ENCODE data around the gene ADAMTS10. TPM values are rescaled to one million over a fixed set of nuclear protein-coding genes. Genes with fewer than 3 reads are reported as not detected.

Gene ADAMTS10
- total RNA-seq, 1 donor from 2014 or later: 66.3 TPM

DNA sequence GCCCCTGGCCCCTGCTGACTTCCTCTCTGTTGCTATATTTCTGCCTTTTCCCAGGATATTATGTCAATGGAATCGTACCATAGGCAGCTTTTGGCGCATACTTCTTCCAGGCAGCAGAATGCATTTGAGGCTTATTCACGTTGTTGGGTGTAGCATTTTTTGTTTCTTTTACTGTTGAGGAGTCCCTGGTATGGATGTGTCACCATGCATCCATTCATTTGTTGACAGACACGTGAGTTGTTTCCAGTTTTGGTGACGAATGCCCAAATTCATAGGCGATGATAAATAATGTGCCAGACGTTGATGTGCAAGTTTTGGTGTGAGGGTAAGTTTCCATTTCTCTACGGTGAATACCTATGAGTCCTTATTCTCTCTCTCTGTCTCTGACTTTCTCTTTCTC, 24.9 kb upstream of the ADAMTS10 start:
- Histone ChIP-seq H3K4me1 (peaks cover 8% of the 10 kb centered on the region), H3K9me3 (no peaks in the 10 kb centered on the region), H3K4me3 (no peak overlapping the region), H3K27ac (no peak overlapping the region), H3K27me3 (no peaks in the 10 kb centered on the region), H3K36me3 (no peaks in the 10 kb centered on the region)
- no peak for DNase-seq (ENCODE audit: extremely low spot score in 2 of 2)
- no peak for TF ChIP-seq POLR2AphosphoS5 (IDR thresholded peaks at IDR 0.05; ENCODE audit: insufficient read depth in 1 of 2, low read depth in 1 of 2)
- intact Hi-C loops (cut with DNase I): no loop called here

DNA sequence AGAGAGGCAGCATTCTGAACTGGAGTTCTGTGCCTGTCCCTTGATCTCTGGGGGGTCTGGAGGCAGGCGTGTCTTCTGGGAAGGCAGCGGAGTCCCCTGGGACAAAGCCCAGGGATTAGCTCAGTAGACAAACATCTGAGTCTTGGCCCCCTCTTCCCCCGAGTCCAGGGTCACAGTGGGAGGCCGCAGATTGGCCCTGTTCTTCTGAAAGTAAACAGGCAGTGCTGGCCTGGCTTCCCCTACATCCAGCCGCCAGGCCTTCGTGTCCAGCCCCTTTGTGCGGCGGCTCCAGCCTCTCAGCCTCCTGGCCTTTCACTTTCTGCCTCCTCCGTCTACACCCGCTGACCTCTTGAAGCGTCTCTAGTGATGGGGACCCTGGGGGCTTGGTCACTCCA, 20.9 kb upstream of the ADAMTS10 start:
- H3K9me3 ChIP-seq: no peaks in the 10 kb centered on the region
- TF ChIP-seq POLR2AphosphoS5 (IDR thresholded peaks at IDR 0.05; ENCODE audit: insufficient read depth in 1 of 2, low read depth in 1 of 2): peak in 1 of 2 donors; percentile 40
- TF ChIP-seq, protein P1, sequence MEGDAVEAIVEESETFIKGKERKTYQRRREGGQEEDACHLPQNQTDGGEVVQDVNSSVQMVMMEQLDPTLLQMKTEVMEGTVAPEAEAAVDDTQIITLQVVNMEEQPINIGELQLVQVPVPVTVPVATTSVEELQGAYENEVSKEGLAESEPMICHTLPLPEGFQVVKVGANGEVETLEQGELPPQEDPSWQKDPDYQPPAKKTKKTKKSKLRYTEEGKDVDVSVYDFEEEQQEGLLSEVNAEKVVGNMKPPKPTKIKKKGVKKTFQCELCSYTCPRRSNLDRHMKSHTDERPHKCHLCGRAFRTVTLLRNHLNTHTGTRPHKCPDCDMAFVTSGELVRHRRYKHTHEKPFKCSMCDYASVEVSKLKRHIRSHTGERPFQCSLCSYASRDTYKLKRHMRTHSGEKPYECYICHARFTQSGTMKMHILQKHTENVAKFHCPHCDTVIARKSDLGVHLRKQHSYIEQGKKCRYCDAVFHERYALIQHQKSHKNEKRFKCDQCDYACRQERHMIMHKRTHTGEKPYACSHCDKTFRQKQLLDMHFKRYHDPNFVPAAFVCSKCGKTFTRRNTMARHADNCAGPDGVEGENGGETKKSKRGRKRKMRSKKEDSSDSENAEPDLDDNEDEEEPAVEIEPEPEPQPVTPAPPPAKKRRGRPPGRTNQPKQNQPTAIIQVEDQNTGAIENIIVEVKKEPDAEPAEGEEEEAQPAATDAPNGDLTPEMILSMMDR (IDR thresholded peaks at IDR 0.05): no peak
- H3K36me3 ChIP-seq: no peaks in the 10 kb centered on the region
- H3K27ac ChIP-seq: peak overlapping the region; percentile 60
- no peaks in the 10 kb centered on the region for H3K27me3 ChIP-seq
- intact Hi-C loops (cut with DNase I): no loop called here
- H3K4me1 ChIP-seq: peaks cover 8% of the 10 kb centered on the region
- no peak overlapping the region for H3K4me3 ChIP-seq
- DNase-seq (ENCODE audit: extremely low spot score in 2 of 2): no peak

DNA sequence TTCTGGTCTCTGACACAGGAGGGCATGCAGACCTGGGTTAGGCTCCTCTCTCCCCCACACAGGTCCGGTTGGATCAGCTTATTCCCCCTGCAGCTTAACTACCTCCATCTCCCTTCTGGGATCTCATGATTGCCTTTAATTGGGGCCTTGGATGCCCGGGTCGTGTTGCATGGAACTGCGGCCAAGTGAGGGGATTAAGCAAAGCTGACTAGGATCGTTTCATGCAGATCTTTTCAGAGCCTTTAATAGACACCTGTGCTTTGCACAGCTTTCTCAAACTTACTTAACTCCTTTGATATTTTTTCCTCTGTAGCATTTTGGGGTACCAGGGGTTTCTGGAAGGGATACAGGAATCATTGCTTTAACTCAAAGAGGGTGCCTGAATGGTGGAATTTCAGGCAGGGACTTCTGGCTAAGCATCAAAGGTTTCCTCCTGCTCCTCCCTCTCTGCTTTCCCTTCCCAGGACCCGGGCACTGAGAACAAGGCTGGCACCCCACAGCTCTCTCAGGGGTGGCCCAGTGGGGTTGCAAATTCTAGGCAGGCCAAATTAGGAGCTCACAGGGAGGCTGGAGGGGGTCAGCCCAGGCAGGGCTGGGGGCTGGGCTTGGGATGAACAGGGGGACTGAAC, 20.4 kb upstream of the ADAMTS10 start:
- Histone ChIP-seq H3K4me3 (no peak overlapping the region), H3K27ac (peak overlapping the region; percentile 60), H3K9me3 (no peaks in the 10 kb centered on the region), H3K36me3 (no peaks in the 10 kb centered on the region), H3K4me1 (peaks cover 8% of the 10 kb centered on the region), H3K27me3 (no peaks in the 10 kb centered on the region)
- no peak for DNase-seq (ENCODE audit: extremely low spot score in 2 of 2)
- intact Hi-C loops (cut with DNase I): no loop called here
- TF ChIP-seq POLR2AphosphoS5 (IDR thresholded peaks at IDR 0.05; ENCODE audit: insufficient read depth in 1 of 2, low read depth in 1 of 2) (no peak), POLR2A (IDR thresholded peaks at IDR 0.05) (no peak)
- TF ChIP-seq, protein P1 (IDR thresholded peaks at IDR 0.05): no peak

DNA sequence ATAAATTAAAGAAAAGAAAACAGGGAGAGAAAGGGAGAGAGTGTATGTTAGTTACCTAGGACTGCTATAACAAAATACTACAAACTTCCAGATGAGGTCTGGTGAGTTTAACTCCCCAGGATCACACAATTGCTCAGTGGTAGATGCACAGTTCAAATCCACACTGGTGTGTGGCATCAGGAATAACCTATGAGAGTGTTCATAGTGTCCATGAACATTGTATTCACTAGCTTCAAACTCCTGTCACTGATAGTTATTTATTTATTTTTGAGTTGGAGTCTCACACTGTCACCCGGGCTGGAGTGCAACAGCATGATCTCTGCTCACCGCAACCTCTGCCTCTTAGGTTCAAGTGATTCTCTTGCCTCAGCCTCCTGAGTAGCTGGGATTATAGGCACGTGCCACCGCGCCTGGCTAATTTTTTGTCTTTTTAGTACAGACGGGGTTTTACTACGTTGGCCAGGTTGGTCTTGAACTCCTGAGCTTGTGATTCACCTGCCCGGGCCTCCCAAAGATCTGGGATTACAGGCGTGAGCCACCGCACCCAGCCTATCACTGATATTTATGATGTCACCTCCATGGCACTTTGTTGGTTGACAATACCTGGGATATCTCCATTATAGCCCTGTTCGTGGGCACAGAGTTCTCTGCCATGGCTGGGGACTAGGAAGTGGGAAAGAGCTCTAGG, 19.6 kb upstream of the ADAMTS10 start, which contains the start of gene NFILZ:
NFILZ (plus strand) TSS at position 638 of the 688 bp plus-strand sequence. CDS start 46,133 bp downstream, outside the sequence.
- intact Hi-C loops (cut with DNase I): no loop called here
- Histone ChIP-seq H3K36me3 (no peaks in the 10 kb centered on the region), H3K4me1 (peaks cover 8% of the 10 kb centered on the region), H3K27me3 (no peaks in the 10 kb centered on the region), H3K27ac (peak within 1 kb of the TSS; percentile 60), H3K4me3 (no peak within 1 kb of the TSS), H3K9me3 (no peaks in the 10 kb centered on the region)
- no peak for DNase-seq (ENCODE audit: extremely low spot score in 2 of 2)
- TF ChIP-seq POLR2AphosphoS5 (IDR thresholded peaks at IDR 0.05; ENCODE audit: insufficient read depth in 1 of 2, low read depth in 1 of 2): no peak
- TF ChIP-seq, protein P1 (IDR thresholded peaks at IDR 0.05): no peak
- no peak for TF ChIP-seq POLR2A (IDR thresholded peaks at IDR 0.05)

DNA sequence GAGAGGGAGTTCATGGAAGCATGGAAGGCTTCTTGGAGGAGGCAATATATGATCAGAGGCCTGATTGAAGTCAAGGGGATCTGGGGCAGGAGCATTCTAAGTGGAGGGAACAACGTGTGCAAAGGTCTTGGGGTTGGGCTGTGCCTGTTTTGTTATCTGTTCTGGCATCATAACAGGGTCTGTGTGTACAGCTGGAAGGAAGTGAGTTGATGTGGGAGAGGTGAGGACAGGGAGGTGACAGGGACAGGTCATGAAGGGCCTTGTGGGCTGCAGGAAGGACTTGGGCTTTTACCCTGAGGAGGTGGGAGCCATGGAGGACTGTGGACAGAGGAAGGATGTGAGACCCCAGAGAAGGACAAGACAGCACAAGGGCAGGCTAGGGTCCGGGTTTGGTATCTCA, 18.7 kb upstream of the ADAMTS10 start:
- DNase-seq (ENCODE audit: extremely low spot score in 2 of 2): no peak
- H3K4me3 ChIP-seq: no peak overlapping the region
- H3K4me1 ChIP-seq: peaks cover 8% of the 10 kb centered on the region

More for the DNA sequence above, 18.7 kb upstream of the ADAMTS10 start:
- Histone ChIP-seq H3K27ac (no peak overlapping the region), H3K27me3 (no peaks in the 10 kb centered on the region), H3K9me3 (no peaks in the 10 kb centered on the region), H3K36me3 (no peaks in the 10 kb centered on the region)
- TF ChIP-seq POLR2A (IDR thresholded peaks at IDR 0.05): no peak
- TF ChIP-seq, protein P1 (IDR thresholded peaks at IDR 0.05): no peak
- TF ChIP-seq POLR2AphosphoS5 (IDR thresholded peaks at IDR 0.05; ENCODE audit: insufficient read depth in 1 of 2, low read depth in 1 of 2): no peak
- intact Hi-C loops (cut with DNase I): no loop called here

Measured in vagina (tissue), 2 donors.